SK-N-SH (cell line): ENCODE results near the gene SEPTIN12. TPM values are rescaled to one million over a fixed set of nuclear protein-coding genes. Genes with fewer than 3 reads are reported as not detected.

ENCODE experiments used
- CTCF ChIA-PET: fragments of 300-600, 350-600 bp; formaldehyde crosslinking; extraction: SDS; loops from one replicate; lab custom pipeline; 2021; lab: Yijun Ruan, JAX
- POLR2A ChIA-PET: fragments of 350-600 bp; sonication (Branson Sonifier 250); formaldehyde crosslinking; extraction: SDS; loops from one replicate; lab custom pipeline; 2020; ENCODE audit warnings: antibody characterized with exemption, inconsistent platforms; lab: Yijun Ruan, JAX
- DNase-seq: peaks from one replicate; pipeline ENCODE4 v3.0.0; 2012
- H2AFZ ChIP-seq: fragments of 200-600 bp; sonication (generic); 2 replicates; pipeline ENCODE4 v1.8.1; 2016; ENCODE audit warnings: antibody characterized with exemption, mild to moderate bottlenecking, low read depth
- H3F3A ChIP-seq: fragments of 200-600 bp; sonication (generic); replicated peaks from 2 replicates; pipeline ENCODE3; 2016; ENCODE audit warnings: antibody characterized with exemption, mild to moderate bottlenecking; ENCODE audit not compliant: insufficient read depth
- H3K27ac ChIP-seq, 2 experiments: fragments of 200-500 bp in 1 of 2; fragments of 200-600 bp in 1 of 2; sonication (Bioruptor generic) in 1 of 2; sonication (generic), shearing (Covaris generic) in 1 of 2; 2 replicates each; pipeline versions ENCODE4 v1.5.1 to v1.6.1; 2014 to 2016; ENCODE audit warnings: low read depth in 2 of 2, inconsistent platforms in 1 of 2, low read length in 1 of 2, mild to moderate bottlenecking in 1 of 2, mixed read lengths in 1 of 2
- H3K27me3 ChIP-seq: fragments of 200-600 bp; sonication (generic), shearing (Covaris generic); 2 replicates; pipeline ENCODE4 v1.6.1; 2016; ENCODE audit warnings: mixed run types; ENCODE audit not compliant: insufficient read depth
- H3K36me3 ChIP-seq, 2 experiments: fragments of 200-500 bp in 1 of 2; fragments of 200-600 bp in 1 of 2; sonication (Bioruptor generic) in 1 of 2; sonication (generic) in 1 of 2; replicated peaks in 1 of 2; 2 replicates each; pipeline versions ENCODE3 to v1.5.1; 2014 to 2016; ENCODE audit warnings: low read length in 1 of 2, mild to moderate bottlenecking in 1 of 2; ENCODE audit not compliant: insufficient read depth in 2 of 2, control insufficient read depth in 1 of 2
- H3K4me1 ChIP-seq, 2 experiments: fragments of 200-500 bp in 1 of 2; fragments of 200-600 bp in 1 of 2; sonication (Bioruptor generic) in 1 of 2; sonication (generic), shearing (Covaris generic) in 1 of 2; 2 replicates each; pipeline versions ENCODE4 v1.5.1 to v1.6.1; 2014 to 2016; ENCODE audit warnings: low read depth in 1 of 2, low read length in 1 of 2, mixed run types in 1 of 2; ENCODE audit not compliant: insufficient read depth in 2 of 2, control insufficient read depth in 1 of 2
- H3K4me2 ChIP-seq: fragments of 200-600 bp; sonication (generic), shearing (Covaris generic); 2 replicates; pipeline ENCODE4 v1.6.1; 2017; ENCODE audit warnings: mixed run types
- H3K4me3 ChIP-seq, 2 experiments: fragments of 200-500 bp in 1 of 2; fragments of 200-600 bp in 1 of 2; sonication (Bioruptor generic) in 1 of 2; sonication (generic), shearing (Covaris generic) in 1 of 2; 2 replicates each; pipeline versions ENCODE4 v1.5.1 to v1.8.1; 2014 to 2016; ENCODE audit warnings: low read depth in 2 of 2, inconsistent platforms in 1 of 2, low read length in 1 of 2, mild to moderate bottlenecking in 1 of 2, mixed read lengths in 1 of 2, moderate library complexity in 1 of 2
- H3K79me2 ChIP-seq: fragments of 200-600 bp; sonication (generic); 2 replicates; pipeline ENCODE4 v1.8.1; 2017; ENCODE audit warnings: mild to moderate bottlenecking; ENCODE audit not compliant: insufficient read depth
- H3K9ac ChIP-seq: fragments of 200-600 bp; sonication (generic); 2 replicates; pipeline ENCODE4 v1.6.1; 2017; ENCODE audit warnings: mixed run types
- H3K9me2 ChIP-seq: fragments of 200-600 bp; sonication (generic); 2 replicates; pipeline ENCODE4 v1.6.1; 2017; ENCODE audit warnings: mixed run types
- H3K9me3 ChIP-seq: fragments of 200-600 bp; sonication (generic); 2 replicates; pipeline ENCODE4 v1.6.1; 2017; ENCODE audit warnings: mixed run types, mild to moderate bottlenecking, moderate library complexity
- H4K20me1 ChIP-seq: fragments of 200-600 bp; sonication (generic); 2 replicates; pipeline ENCODE4 v1.6.1; 2017; ENCODE audit warnings: mild to moderate bottlenecking, mixed run types; ENCODE audit not compliant: insufficient read depth
- ELF1 ChIP-seq: IDR thresholded peaks from 2 replicates; pipeline ENCODE4 v1.4.0; 2012
- EZH2phosphoT487 ChIP-seq: fragments of 200-600 bp; sonication (generic); IDR thresholded peaks from 2 replicates; pipeline ENCODE4 v1.6.1; 2017; ENCODE audit warnings: low read depth, mixed run types, mild to moderate bottlenecking, antibody characterized with exemption, moderate library complexity, borderline replicate concordance
- FOXJ3 ChIP-seq: sonication (generic); formaldehyde crosslinking; IDR thresholded peaks from 2 replicates; pipeline ENCODE4 v1.5.1; 2020; ENCODE audit warnings: mild to moderate bottlenecking, missing genetic modification reagents
- FOXM1 ChIP-seq: IDR thresholded peaks from 2 replicates; pipeline ENCODE4 v1.4.0; 2012; ENCODE audit warnings: low read depth, mild to moderate bottlenecking
- GABPA ChIP-seq: IDR thresholded peaks from 2 replicates; pipeline ENCODE4 v1.4.0; 2012; ENCODE audit warnings: low read depth, mild to moderate bottlenecking
- JUND ChIP-seq: IDR thresholded peaks from 2 replicates; pipeline ENCODE4 v1.4.0; 2012
- MEF2A ChIP-seq: IDR thresholded peaks from 2 replicates; pipeline ENCODE4 v1.4.0; 2012; ENCODE audit warnings: low read depth, borderline replicate concordance
- MXI1 ChIP-seq: IDR thresholded peaks from 2 replicates; pipeline ENCODE4 v1.6.1; 2012; ENCODE audit warnings: mild to moderate bottlenecking, low read depth, low read length, improper control_type of control experiment
- NFIC ChIP-seq: IDR thresholded peaks from 2 replicates; pipeline ENCODE4 v1.4.0; 2012; ENCODE audit warnings: borderline replicate concordance
- NRF1 ChIP-seq: IDR thresholded peaks from 2 replicates; pipeline ENCODE4 v1.6.1; 2012; ENCODE audit warnings: low read depth, mild to moderate bottlenecking, low read length
- POLR2AphosphoS5 ChIP-seq: IDR thresholded peaks from 2 replicates; pipeline ENCODE4 v1.6.1; 2012; ENCODE audit warnings: low read depth, low read length
- RAD21 ChIP-seq: IDR thresholded peaks from 2 replicates; pipeline ENCODE4 v1.6.1; 2012; ENCODE audit warnings: mild to moderate bottlenecking, low read length
- RFX5 ChIP-seq: IDR thresholded peaks from 2 replicates; pipeline ENCODE4 v1.6.1; 2012; ENCODE audit warnings: mild to moderate bottlenecking, improper control_type of control experiment, low read length
- RXRA ChIP-seq: IDR thresholded peaks from 2 replicates; pipeline ENCODE4 v1.4.0; 2012; ENCODE audit warnings: low read depth, mild to moderate bottlenecking, borderline replicate concordance
- SIN3A ChIP-seq: IDR thresholded peaks from 2 replicates; pipeline ENCODE4 v1.6.1; 2012; ENCODE audit warnings: low read depth, mild to moderate bottlenecking, low read length, moderate library complexity, borderline replicate concordance
- SMC3 ChIP-seq: IDR thresholded peaks from 2 replicates; pipeline ENCODE4 v1.6.1; 2012; ENCODE audit warnings: low read depth, low read length, improper control_type of control experiment
- TAF1 ChIP-seq: IDR thresholded peaks from 2 replicates; pipeline ENCODE4 v1.6.1; 2012; ENCODE audit warnings: low read depth, mild to moderate bottlenecking, low read length, moderate library complexity, borderline replicate concordance
- TCF12 ChIP-seq: IDR thresholded peaks from 2 replicates; pipeline ENCODE4 v1.4.0; 2012
- TEAD4 ChIP-seq: IDR thresholded peaks from 2 replicates; pipeline ENCODE4 v1.4.0; 2012; ENCODE audit warnings: mild to moderate bottlenecking, borderline replicate concordance; ENCODE audit not compliant: insufficient read depth
- YY1 ChIP-seq: IDR thresholded peaks from 2 replicates; pipeline ENCODE4 v1.4.0; 2012; ENCODE audit warnings: low read depth, mild to moderate bottlenecking
- WGBS: methylation state at CpG from one replicate; pipeline ENCODE4 v1.1.6; 2017; ENCODE audit warnings: low lambda C conversion rate; 5-methylcytosine and 5-hydroxymethylcytosine counted together
- polyA plus RNA-seq, 3 experiments: library from polyadenylated mRNA; depleted of rRNA; stranded (reverse); fragments of >200 nt; gene quantifications; 2 replicates each; pipeline ENCODE4 v1.2.3, GENCODE V29; 2012
- TF ChIP-seq, protein P1 (sequence below): IDR thresholded peaks from 2 replicates; pipeline ENCODE4 v1.4.0; 2012; ENCODE audit warnings: low read depth
- TF ChIP-seq, protein P2 (sequence below): fragments of 150-350 bp; IDR thresholded peaks from 2 replicates; pipeline ENCODE4 v1.6.1; 2017; ENCODE audit warnings: antibody characterized with exemption, low read length, low read depth, borderline replicate concordance
- TF ChIP-seq, protein P3 (sequence below): fragments of 200-600 bp; sonication (generic); IDR thresholded peaks from 2 replicates; pipeline ENCODE4 v1.6.1; 2017; ENCODE audit warnings: antibody characterized with exemption, mild to moderate bottlenecking, moderate library complexity

Gene SEPTIN12
- polyA plus RNA-seq, 1 of the 3 experiments (the other 2 are of a cell fraction) = 0.07 TPM

DNA sequence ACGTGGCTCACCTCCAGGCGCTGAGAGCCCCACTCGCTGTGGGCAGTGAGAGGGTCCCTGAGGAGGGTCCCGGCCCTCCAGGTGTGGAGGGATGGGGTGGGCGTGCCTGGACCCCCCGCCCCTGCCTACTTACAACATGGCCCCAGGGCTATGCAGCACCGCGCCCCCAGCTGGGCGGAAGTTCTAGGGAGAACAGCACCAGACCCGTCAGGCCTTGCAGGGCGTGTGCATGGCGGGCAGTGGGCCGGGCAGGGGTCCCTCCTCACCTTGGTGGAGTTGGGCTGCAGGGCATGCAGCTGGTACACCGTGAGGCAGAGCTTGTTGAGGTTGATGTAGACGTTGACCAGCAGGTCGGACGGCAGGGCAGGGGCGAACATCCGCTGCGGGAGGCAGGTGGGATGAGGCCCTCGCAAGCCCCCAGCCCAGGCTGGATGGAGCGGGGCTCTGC lies 9.7 kb upstream of the SEPTIN12 start (continued):
- TF ChIP-seq EZH2phosphoT487 = no peak
- TF ChIP-seq ELF1 = no peak
- no peak for TF ChIP-seq TAF1
- no peak for TF ChIP-seq FOXM1
- TF ChIP-seq SIN3A = no peak
- TF ChIP-seq RFX5 = no peak
- no peak for TF ChIP-seq JUND
- TF ChIP-seq, protein P1, sequence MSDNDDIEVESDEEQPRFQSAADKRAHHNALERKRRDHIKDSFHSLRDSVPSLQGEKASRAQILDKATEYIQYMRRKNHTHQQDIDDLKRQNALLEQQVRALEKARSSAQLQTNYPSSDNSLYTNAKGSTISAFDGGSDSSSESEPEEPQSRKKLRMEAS = no peak
- TF ChIP-seq YY1 = no peak
- TF ChIP-seq GABPA = no peak

DNA sequence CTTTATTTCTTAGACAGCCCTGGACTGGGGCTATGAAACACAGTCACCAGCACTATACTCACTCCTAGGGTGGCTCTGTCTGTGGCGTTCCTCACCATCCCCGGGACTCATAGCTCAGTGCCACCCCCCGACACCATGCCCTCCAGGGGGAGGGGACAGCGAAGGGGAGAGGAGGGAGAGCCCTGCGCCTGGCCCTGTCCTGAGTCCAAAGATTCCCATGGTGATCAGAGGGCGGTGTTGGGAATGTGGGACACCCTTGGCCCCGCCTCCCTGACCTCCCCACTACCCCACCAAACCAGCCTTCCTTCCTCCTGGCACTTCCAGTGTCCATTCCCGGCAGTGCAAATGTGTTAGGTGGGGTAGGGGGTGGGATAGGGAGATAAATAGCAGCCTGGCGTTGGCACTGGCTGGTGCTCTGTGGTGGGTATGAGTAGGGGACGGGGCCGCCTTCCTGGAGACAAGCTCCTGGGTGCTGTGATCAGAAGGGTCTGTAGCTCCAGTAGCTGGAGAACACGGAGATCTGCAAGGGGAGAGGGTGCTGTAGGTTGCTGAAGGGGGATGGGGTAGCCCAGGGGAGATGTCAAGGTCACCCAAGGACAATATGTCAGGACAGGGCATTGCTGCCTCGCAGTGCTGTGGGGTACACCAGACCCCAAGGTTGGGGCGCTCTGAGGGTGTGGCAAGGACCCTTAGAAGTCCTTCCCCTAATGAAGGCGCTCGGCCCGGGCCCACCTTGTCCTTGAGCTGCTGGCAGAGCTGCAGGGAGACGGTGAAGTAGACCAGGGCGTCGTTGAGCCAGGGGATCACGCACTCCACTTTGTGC lies 9.0 kb upstream of the SEPTIN12 start:
- ChIA-PET POLR2A (no interaction called here), CTCF (no interaction called here)

DNA sequence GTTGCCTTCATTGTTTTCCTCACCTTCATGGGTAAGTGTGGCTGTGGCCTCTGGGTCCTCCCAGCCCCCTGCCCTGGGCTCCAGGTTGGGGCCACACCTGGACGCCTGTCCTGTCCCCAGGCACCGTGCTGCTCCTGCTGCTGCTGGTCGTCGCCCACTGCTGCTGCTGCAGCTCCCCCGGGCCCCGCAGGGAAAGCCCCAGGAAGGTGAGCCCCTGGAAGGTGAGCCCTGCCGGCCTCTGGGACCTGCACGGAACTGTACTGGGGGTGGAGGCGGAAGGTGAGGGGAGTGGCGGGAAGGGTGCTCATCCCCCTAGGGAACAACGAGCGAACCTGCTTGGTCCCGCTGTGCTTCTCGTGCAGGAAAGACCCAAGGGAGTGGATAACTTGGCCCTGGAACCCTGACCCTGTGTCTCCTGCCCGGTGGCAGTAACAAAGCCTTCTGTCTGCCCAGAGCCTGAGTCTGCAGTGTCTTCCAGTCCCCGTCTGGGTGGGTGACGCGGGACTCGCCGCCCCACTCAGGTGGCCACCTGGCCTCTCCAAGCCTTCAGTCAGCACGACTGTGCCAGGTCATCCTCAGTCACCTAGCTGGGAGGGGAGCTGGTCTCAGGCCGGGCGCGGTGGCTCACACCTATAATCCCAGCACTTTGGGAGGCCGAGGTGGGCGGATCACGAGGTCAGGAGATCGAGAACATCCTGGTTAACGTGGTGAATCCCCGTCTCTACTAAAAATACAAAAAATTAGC lies 7.9 kb upstream of the SEPTIN12 start:
- ChIA-PET POLR2A (no interaction called here), CTCF (no interaction called here)
- Histone ChIP-seq H3K9me3 (no peaks in the 10 kb centered on the region), H3K4me1 (peaks cover 0 to 7% of the 10 kb centered on the region in 2 experiments; a peak in 1 of 4 replicates), H3K4me3 (no peak overlapping the region), H3K27ac (no peak overlapping the region), H3K27me3 (no peaks in the 10 kb centered on the region), H3K9ac (no peak overlapping the region), H3K36me3 (peaks cover 0 to 24% of the 10 kb centered on the region in 2 experiments), H3F3A (no peaks in the 10 kb centered on the region), H2AFZ (no peak overlapping the region), H3K79me2 (no peaks in the 10 kb centered on the region), H4K20me1 (no peaks in the 10 kb centered on the region), H3K4me2 (no peak overlapping the region), H3K9me2 (no peaks in the 10 kb centered on the region)
- DNase-seq = no peak
- WGBS = 91% methylated on average over 18 of the region's 30 CpGs
- TF ChIP-seq, protein P2, sequence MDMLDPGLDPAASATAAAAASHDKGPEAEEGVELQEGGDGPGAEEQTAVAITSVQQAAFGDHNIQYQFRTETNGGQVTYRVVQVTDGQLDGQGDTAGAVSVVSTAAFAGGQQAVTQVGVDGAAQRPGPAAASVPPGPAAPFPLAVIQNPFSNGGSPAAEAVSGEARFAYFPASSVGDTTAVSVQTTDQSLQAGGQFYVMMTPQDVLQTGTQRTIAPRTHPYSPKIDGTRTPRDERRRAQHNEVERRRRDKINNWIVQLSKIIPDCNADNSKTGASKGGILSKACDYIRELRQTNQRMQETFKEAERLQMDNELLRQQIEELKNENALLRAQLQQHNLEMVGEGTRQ = no peak
- TF ChIP-seq TAF1 (no peak), TCF12 (no peak), FOXM1 (no peak), MEF2A (no peak), RFX5 (no peak), TEAD4 (no peak), SMC3 (no peak), NFIC (no peak), NRF1 (no peak), RXRA (no peak), ELF1 (no peak), FOXJ3 (CRISPR knock-in tag) (no peak)
- TF ChIP-seq, protein P3, sequence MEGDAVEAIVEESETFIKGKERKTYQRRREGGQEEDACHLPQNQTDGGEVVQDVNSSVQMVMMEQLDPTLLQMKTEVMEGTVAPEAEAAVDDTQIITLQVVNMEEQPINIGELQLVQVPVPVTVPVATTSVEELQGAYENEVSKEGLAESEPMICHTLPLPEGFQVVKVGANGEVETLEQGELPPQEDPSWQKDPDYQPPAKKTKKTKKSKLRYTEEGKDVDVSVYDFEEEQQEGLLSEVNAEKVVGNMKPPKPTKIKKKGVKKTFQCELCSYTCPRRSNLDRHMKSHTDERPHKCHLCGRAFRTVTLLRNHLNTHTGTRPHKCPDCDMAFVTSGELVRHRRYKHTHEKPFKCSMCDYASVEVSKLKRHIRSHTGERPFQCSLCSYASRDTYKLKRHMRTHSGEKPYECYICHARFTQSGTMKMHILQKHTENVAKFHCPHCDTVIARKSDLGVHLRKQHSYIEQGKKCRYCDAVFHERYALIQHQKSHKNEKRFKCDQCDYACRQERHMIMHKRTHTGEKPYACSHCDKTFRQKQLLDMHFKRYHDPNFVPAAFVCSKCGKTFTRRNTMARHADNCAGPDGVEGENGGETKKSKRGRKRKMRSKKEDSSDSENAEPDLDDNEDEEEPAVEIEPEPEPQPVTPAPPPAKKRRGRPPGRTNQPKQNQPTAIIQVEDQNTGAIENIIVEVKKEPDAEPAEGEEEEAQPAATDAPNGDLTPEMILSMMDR = no peak

More for the DNA sequence above, 9.0 kb upstream of the SEPTIN12 start:
- H3K27me3 ChIP-seq = no peaks in the 10 kb centered on the region
- WGBS = 80% methylated on average over 17 of the region's 21 CpGs
- no peaks in the 10 kb centered on the region for H3K9me3 ChIP-seq
- H3K4me2 ChIP-seq = no peak overlapping the region
- no peaks in the 10 kb centered on the region for H3K9me2 ChIP-seq
- no peak for TF ChIP-seq ELF1
- TF ChIP-seq MEF2A = no peak
- no peak for TF ChIP-seq FOXJ3 (CRISPR knock-in tag)
- no peak for TF ChIP-seq YY1
- no peak for TF ChIP-seq POLR2AphosphoS5
- no peak for TF ChIP-seq RAD21
- no peak for TF ChIP-seq SIN3A
- no peak for TF ChIP-seq NRF1
- no peak for TF ChIP-seq MXI1
- H3K9ac ChIP-seq = no peak overlapping the region
- no peak overlapping the region for H3K4me3 ChIP-seq
- no peak for DNase-seq
- H3K4me1 ChIP-seq = peaks cover 0 to 15% of the 10 kb centered on the region in 2 experiments; a peak in 2 of 4 replicates
- H3K36me3 ChIP-seq = peaks cover 0 to 24% of the 10 kb centered on the region in 2 experiments
- no peak overlapping the region for H2AFZ ChIP-seq
- no peaks in the 10 kb centered on the region for H3F3A ChIP-seq
- no peak overlapping the region for H3K27ac ChIP-seq
- H3K79me2 ChIP-seq = 0 out of 2 replicates have a peak, but pooled peaks cover 7% of the 10 kb centered on the region
- H4K20me1 ChIP-seq = no peaks in the 10 kb centered on the region
